ENCODE results near the gene THOC2. TPM values are rescaled to one million over a fixed set of nuclear protein-coding genes. Genes with fewer than 3 reads are reported as not detected.
"Not testable (repeated sequence)": the region's sequence is repeated elsewhere in the genome, so short reads cannot be mapped to it uniquely, and the experiment has no call there.

Gene THOC2, protein sequence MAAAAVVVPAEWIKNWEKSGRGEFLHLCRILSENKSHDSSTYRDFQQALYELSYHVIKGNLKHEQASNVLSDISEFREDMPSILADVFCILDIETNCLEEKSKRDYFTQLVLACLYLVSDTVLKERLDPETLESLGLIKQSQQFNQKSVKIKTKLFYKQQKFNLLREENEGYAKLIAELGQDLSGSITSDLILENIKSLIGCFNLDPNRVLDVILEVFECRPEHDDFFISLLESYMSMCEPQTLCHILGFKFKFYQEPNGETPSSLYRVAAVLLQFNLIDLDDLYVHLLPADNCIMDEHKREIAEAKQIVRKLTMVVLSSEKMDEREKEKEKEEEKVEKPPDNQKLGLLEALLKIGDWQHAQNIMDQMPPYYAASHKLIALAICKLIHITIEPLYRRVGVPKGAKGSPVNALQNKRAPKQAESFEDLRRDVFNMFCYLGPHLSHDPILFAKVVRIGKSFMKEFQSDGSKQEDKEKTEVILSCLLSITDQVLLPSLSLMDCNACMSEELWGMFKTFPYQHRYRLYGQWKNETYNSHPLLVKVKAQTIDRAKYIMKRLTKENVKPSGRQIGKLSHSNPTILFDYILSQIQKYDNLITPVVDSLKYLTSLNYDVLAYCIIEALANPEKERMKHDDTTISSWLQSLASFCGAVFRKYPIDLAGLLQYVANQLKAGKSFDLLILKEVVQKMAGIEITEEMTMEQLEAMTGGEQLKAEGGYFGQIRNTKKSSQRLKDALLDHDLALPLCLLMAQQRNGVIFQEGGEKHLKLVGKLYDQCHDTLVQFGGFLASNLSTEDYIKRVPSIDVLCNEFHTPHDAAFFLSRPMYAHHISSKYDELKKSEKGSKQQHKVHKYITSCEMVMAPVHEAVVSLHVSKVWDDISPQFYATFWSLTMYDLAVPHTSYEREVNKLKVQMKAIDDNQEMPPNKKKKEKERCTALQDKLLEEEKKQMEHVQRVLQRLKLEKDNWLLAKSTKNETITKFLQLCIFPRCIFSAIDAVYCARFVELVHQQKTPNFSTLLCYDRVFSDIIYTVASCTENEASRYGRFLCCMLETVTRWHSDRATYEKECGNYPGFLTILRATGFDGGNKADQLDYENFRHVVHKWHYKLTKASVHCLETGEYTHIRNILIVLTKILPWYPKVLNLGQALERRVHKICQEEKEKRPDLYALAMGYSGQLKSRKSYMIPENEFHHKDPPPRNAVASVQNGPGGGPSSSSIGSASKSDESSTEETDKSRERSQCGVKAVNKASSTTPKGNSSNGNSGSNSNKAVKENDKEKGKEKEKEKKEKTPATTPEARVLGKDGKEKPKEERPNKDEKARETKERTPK (N-terminal part only)
- 82.3 and 87.3 TPM in 2 replicates for total RNA-seq

- intact Hi-C loops (cut with micrococcal nuclease) = no loop called here
These were observed at the start of gene THOC2 for GRCh38 chrX:123732670-123733363. Gene THOC2 (minus strand): TSS chrX:123733052. CDS start chrX:123733022, 30 bp downstream.

DNA sequence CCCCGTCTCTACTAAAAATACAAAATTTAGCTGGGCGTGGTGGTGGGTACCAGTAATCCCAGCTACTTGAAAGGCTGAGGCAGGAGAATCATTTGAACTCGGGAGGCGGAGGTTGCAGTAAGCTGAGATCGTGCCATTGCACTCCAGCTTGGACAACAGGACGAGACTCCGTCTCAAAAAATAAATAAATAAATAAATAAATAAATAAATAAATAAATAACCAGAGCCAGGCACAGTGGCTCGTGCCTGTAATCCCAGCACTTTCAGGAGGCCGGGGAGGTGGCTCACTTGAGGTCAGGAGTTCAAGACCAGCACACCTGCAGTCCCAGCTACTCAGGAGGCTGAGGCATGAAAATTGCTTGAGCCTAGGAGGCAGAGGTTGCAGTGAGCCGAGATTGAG, 48.9 kb upstream of the THOC2 start:
- intact Hi-C loops (cut with micrococcal nuclease) = not testable (repeated sequence)

DNA sequence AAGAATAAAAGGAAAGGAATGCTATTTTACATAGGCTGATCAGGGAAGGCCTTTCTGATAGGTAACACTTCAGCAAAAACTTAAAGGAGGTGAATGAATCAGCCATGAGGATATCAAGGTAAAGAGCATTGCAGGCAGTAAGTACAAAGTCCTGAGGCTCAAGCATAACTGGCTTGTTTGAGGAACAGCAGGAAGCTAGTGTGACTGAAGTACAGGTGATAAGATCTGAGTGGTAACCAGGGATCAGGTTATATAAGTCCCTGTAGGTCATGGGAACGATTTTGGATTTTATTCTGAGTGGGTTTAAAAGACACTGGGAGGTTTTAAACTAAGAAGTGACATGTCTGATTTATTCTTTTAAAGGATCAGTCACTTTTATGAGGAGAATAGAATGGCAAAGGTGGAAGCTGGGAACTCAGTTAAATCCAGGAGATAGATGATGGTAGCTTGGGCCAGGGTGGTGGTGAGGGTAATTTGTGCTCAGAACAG, 47.1 kb upstream of the THOC2 start:
- intact Hi-C loops (cut with micrococcal nuclease) = no loop called here

DNA sequence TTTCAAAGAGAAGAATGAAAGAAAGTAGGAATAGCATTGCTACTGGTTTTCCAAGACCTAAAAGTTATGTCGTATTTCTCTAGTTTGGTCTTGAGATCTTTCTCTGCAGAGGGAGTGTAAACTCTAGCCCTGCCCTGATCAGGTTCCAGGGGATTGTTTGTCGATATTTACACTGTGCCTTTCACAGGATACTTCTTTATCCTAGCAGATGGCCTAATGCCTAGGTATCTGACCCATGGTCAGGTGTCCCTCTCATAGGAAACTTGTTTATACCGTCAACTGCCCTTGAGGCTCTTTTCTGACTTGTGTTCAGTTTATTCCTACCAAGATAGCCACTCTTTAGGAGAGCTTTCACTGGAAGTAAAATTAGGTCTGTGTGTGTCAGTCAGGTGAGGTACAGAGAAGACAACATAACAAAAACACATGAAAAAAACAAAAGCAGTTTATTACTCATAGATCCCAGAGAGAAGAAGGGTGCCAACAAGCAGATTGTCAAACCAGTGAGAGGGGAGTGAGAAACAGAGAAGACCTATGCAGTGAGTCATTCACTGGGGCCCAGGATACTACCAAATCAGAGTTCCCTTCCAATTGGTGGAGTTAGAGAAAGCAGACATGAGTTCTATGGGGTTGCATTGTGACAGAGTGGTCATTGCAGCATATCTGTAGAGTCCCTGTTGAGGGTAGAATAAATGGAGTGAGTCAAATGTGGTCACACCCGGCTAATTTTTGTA, 40.6 kb upstream of the THOC2 start:
- intact Hi-C loops (cut with micrococcal nuclease) = no loop called here

- intact Hi-C loops (cut with micrococcal nuclease) = no loop called here
These were observed 38.7 kb upstream of the THOC2 start for GRCh38 chrX:123771449-123772064.

DNA sequence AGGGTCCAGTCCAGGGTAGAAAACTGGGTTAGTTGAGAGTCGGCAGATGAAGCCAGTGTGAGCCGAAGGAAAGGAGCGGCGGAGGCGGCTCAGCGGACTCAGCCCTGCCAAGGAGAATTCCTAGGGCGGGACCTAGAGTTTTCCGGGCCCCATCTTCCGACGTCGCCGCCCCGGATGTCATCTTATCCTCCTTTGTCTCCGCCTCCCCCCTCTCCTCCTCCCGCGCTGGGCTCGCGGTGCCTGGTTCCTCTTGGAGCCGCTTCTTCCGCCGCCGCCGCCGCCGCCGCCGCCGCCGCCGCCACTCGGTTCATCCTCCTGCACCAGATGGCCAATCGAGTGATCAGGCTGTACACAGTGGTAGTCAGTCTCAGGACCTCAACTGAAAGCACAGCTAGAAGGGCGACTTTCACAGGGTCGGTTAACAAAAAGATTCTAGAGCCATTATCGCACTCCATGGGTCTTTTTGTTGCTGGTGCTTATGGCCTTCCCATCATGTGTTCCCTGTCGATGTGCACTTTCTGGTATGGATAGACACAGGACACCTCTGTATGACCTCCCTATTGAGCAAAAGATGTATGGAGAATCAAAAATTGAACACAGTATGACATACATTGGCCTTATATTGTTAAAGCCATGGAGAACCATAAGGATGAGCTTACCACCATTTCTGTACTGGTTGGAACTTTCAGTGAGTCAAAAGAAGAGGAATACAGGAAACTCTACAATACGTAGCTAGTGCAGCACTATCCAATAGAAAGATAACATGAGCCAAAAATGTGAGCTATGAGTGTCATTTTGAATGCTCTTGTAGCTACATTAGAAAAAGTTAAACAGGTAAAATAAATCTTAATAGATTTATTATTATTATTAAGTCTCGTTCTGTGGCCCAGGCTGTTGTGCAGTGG, 32.4 kb upstream of the THOC2 start:
- intact Hi-C loops (cut with micrococcal nuclease) = no loop called here

- intact Hi-C loops (cut with micrococcal nuclease) = not testable (repeated sequence)
These were observed 27.0 kb upstream of the THOC2 start for GRCh38 chrX:123759849-123760248.

GRCh38 chrX:123757794-123758193, 24.9 kb upstream of the THOC2 start:
- intact Hi-C loops (cut with micrococcal nuclease) = not testable (repeated sequence)

- intact Hi-C loops (cut with micrococcal nuclease) = no loop called here
These were observed 23.5 kb upstream of the THOC2 start for GRCh38 chrX:123756320-123756719.

DNA sequence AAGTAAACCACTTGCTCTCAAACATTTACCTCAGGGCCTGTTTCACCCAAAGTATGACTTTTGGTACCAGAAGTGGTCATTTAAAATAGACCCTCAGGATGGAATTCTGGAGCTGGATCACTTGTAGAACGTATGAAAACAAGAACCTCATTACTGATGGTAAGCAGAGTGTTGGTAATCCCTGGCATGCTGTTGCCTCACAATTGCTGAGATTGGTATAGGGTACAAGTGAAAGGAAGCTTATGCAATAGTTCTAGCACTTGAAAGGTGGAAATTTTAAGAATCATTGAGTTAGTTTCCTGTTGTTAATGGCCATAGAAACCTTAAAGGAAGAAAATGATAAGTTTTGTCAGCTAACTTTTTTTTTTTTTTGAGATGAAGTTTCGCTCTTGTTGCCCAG, 22.3 kb upstream of the THOC2 start:
- intact Hi-C loops (cut with micrococcal nuclease) = no loop called here

DNA sequence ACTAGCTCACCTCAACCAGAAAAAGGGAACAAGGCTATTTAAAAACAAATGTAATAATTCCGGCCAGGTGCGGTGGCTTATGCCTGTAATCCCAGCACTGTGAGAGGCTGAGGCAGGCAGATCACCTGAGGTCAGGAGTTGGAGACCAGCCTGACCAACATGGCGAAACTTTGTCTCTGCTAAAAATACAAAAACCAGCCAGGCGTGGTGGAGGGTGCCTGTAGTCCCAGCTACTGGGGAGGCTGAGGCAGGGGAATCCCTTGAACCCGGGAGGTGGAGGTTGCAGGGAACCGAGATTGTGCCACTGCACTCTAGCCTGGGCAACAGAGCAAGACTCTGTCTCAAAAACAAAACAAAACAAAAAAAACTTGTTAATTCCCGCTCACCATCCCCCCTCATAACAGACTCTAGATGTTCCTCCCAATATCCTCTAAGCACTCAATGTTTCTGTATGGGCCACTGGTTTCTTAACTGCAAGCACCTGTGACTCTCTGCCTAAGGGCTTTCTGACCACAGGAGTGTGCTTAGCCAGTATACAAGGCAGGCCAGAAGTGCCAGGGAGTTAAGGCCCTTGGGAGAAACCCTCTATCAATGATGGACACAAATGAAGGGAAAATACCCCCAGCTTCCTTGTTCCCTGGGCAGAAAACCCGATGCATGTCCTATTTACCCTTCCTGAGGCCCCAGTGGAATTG, 21.0 kb upstream of the THOC2 start:
- intact Hi-C loops (cut with micrococcal nuclease) = no loop called here

DNA sequence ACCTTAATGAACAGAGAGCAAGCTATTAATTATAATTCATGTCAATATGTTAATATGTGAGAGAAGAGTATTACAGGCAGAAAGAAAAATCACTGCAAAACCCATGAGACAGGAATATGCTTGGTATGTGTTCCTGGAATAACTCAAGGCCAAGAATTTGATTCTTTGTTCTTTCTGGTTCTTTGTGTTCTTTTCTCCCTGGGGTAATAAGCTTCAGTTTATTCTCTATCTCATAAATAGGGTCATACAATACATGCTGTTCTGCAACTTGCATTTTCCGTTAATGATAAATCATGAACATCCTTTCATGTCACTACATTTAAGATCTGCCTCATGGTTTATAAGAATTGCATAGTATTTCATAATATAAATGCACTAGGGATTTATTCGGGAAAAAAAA, 16.8 kb upstream of the THOC2 start:
- intact Hi-C loops (cut with micrococcal nuclease) = no loop called here

- intact Hi-C loops (cut with micrococcal nuclease) = no loop called here
These were observed 12.7 kb upstream of the THOC2 start for GRCh38 chrX:123745511-123745910.

GRCh38 chrX:123743312-123743711, 10.5 kb upstream of the THOC2 start:
- intact Hi-C loops (cut with micrococcal nuclease) = no loop called here

DNA sequence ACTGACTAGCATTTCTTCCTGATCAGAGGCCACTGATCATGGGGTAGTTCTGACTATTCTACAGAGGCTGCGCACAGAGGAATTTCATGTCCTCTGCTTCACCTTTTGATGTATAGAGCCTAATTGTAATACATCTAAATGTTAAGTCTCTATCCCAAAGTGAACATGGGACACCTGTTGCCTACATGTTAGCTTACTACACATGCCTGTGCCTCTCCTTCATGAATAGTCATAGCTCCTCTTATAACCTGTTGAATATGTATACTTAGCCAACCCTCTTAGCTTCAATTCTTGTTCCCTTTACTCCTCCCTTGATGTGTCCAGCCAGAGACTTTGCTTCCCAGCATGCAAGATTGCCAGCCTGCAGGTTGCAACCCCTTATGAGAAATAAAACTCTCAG, 9.6 kb upstream of the THOC2 start:
- intact Hi-C loops (cut with micrococcal nuclease) = no loop called here

DNA sequence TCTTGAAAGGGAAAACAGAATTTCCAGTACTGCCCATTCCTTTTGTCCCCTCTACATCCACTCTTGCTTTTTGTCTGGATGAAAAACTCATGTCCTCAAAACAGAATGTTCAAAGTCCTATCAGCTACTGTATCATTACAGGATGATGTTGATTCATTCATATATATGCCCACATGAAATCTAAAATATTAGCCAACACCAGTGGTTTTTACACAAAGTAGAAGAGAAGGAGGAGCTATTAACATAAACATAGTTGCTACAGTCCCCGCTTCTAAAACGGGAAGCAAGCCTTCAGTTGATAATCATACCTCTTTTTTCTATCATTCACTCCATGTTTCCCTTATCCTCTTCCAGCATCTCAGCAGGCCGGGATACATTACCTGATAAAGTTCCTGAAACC, 7.7 kb upstream of the THOC2 start:
- intact Hi-C loops (cut with micrococcal nuclease) = no loop called here

DNA sequence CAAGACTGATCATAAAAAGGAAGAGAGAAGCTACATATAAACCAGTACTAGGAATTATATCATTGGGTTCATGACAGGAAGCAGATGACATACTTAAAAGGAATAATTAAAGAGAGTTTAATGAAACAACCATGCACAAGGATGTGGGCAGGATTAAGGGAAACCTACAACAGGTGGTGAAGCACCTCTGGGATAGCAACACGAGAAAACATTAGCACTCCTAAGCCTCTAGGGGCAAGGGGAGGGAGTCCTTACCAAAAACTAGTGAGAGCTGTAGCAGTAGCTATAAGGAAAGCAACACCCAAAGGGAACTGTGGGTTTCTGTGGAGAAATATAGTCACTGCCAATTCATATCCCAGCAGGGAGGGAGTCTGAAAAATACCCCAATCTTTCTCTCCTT, 7.2 kb upstream of the THOC2 start:
- intact Hi-C loops (cut with micrococcal nuclease) = no loop called here

GRCh38 chrX:123739474-123739873, 6.6 kb upstream of the THOC2 start:
- intact Hi-C loops (cut with micrococcal nuclease) = no loop called here

Data from T-helper 2 cell treated with Interferon-gamma antibody and Interleukin-4, amounts not matched to agents 100 ng/mL and 5 ng/mL, for 36 hours (primary cell).